ENCODE results near the gene ARCN1. TPM values are rescaled to one million over a fixed set of nuclear protein-coding genes. Genes with fewer than 3 reads are reported as not detected.
"Not testable (repeated sequence)": the region's sequence is repeated elsewhere in the genome, so short reads cannot be mapped to it uniquely, and the experiment has no call there.

ARCN1 gene
- polyA plus RNA-seq, 2 of the 4 experiments (the other 2 are of a cell fraction): 88.7 to 150 TPM

GRCh38 chr11:118571701-118572060 lies 528 bp upstream of the ARCN1 start:
- Histone ChIP-seq H3K4me1 (peaks cover 21% of the 10 kb centered on the region), H3K4me2 (peak overlapping the region; percentile 82), H3K27ac (peak overlapping the region; percentile 90 to 98), H3K4me3 (peak overlapping the region; percentile 87)
- ChIA-PET POLR2A (interaction anchor here (1.5 kb wide), 1 partner anchor 37 kb away, joined by 3 read pairs; no protein-coding TSS in a partner anchor), CTCF (interaction anchor here (1.6 kb wide), 1 partner anchor 23 kb away, joined by 5 read pairs; no protein-coding TSS in a partner anchor)
- H3K9me3 ChIP-seq; DNase-seq (ENCODE audit: low read depth in 1 of 2, low spot score in 1 of 2); ATAC-seq; FAIRE-seq: not testable (repeated sequence)
- 30% methylated on average over 15 of the region's 15 CpGs for WGBS (ENCODE audit: missing lambda C conversion rate)

GRCh38 chr11:118572981-118573550 lies 857 bp downstream of the ARCN1 start:
- WGBS (ENCODE audit: missing lambda C conversion rate): 6% methylated on average over 10 of the region's 10 CpGs
- no peak for FAIRE-seq

GRCh38 chr11:118574636-118575035 lies 2.4 kb downstream of the ARCN1 start:
- CTCF ChIA-PET: no interaction called here

More at GRCh38 chr11:118572981-118573550, 857 bp downstream of the ARCN1 start:
- Histone ChIP-seq H3K4me1 (peaks cover 21% of the 10 kb centered on the region), H3K9me3 (no peaks in the 10 kb centered on the region), H3K4me2 (peak overlapping the region; percentile 82), H3K4me3 (peak overlapping the region; percentile 87), H3K27ac (peak overlapping the region; percentile 90 to 98)
- ATAC-seq (peak; percentile 33 to 53; a peak in 5 of 6 replicates), DNase-seq (ENCODE audit: low read depth in 1 of 2, low spot score in 1 of 2) (peak; percentile 15 to 29)
- ChIA-PET POLR2A (interaction anchor here (1.5 kb wide), 1 partner anchor 36 kb away, joined by 3 read pairs; no protein-coding TSS in a partner anchor), CTCF (interaction anchor here (0.6 to 1.6 kb wide), 3 partner anchors 22 to 142 kb away, joined by 3 to 5 read pairs (median 4); no protein-coding TSS in a partner anchor)
- peak; percentile 70 for TF ChIP-seq MAFK (IDR thresholded peaks at IDR 0.05; ENCODE audit: partially characterized antibody)
- no peak for TF ChIP-seq KDM1A (IDR thresholded peaks at IDR 0.05; ENCODE audit: low read depth)

GRCh38 chr11:118577995-118578394 lies 5.8 kb downstream of the ARCN1 start:
- DNase-seq (ENCODE audit: low read depth in 1 of 2, low spot score in 1 of 2); H3K4me2 ChIP-seq; H3K4me3 ChIP-seq; FAIRE-seq; CTCF ChIA-PET; POLR2A ChIA-PET; ATAC-seq; H3K27ac ChIP-seq; H3K9me3 ChIP-seq: not testable (repeated sequence)
- peak; percentile 88 for TF ChIP-seq ZC3H11A (IDR thresholded peaks at IDR 0.05)
- H3K4me1 ChIP-seq: peaks cover 22% of the 10 kb centered on the region; the same call in 2 of the 3 replicates

More at GRCh38 chr11:118574636-118575035, 2.4 kb downstream of the ARCN1 start:
- H3K9me3 ChIP-seq: no peaks in the 10 kb centered on the region
- no peak for DNase-seq (ENCODE audit: low read depth in 1 of 2, low spot score in 1 of 2)
- TF ChIP-seq JUNB (IDR thresholded peaks at IDR 0.05): no peak
- TF ChIP-seq PHF8 (IDR thresholded peaks at IDR 0.05; ENCODE audit: borderline replicate concordance, low read depth): no peak
- no peak for TF ChIP-seq MAX (IDR thresholded peaks at IDR 0.05)
- no peak for TF ChIP-seq FOSL2 (IDR thresholded peaks at IDR 0.05)
- no peak for TF ChIP-seq FOSL2 (CRISPR knock-in tag; IDR thresholded peaks at IDR 0.05)
- no peak for TF ChIP-seq KDM5A (IDR thresholded peaks at IDR 0.05)
- TF ChIP-seq HOXA7 (CRISPR knock-in tag; IDR thresholded peaks at IDR 0.05): no peak
- TF ChIP-seq EHMT2 (IDR thresholded peaks at IDR 0.05; ENCODE audit: low read depth): no peak
- no peak for TF ChIP-seq CHD4 (IDR thresholded peaks at IDR 0.05; ENCODE audit: borderline replicate concordance)
- H3K4me2 ChIP-seq: peak overlapping the region; percentile 82
- no peak overlapping the region for H3K4me3 ChIP-seq
- ATAC-seq: no peak
- FAIRE-seq: no peak
- peaks cover 22% of the 10 kb centered on the region for H3K4me1 ChIP-seq
- 92% methylated on average over 7 of the region's 7 CpGs for WGBS (ENCODE audit: missing lambda C conversion rate)
- POLR2A ChIA-PET: no interaction called here
- H3K27ac ChIP-seq: no peak overlapping the region

GRCh38 chr11:118581057-118581456 lies 8.8 kb downstream of the ARCN1 start:
- 87% methylated on average over 6 of the region's 6 CpGs for WGBS (ENCODE audit: missing lambda C conversion rate)
- Histone ChIP-seq H3K4me1 (peaks cover 4% of the 10 kb centered on the region; the same call in 1 of the 3 replicates), H3K27ac (no peak overlapping the region), H3K4me2 (no peak overlapping the region), H3K9me3 (no peaks in the 10 kb centered on the region), H3K4me3 (no peak overlapping the region)
- TF ChIP-seq PBX3 (IDR thresholded peaks at IDR 0.05): no peak
- no peak for TF ChIP-seq NR3C1 (IDR thresholded peaks at IDR 0.05)
- TF ChIP-seq E2F6 (IDR thresholded peaks at IDR 0.05; ENCODE audit: borderline replicate concordance, low read depth): no peak
- no peak for TF ChIP-seq GATA3 (IDR thresholded peaks at IDR 0.05; ENCODE audit: borderline replicate concordance)
- no peak for TF ChIP-seq PHF8 (IDR thresholded peaks at IDR 0.05; ENCODE audit: borderline replicate concordance, low read depth)
- TF ChIP-seq ATOH8 (CRISPR knock-in tag; IDR thresholded peaks at IDR 0.05; ENCODE audit: low read depth): no peak
- ChIA-PET POLR2A (no interaction called here), CTCF (interaction anchor here (1.4 kb wide), 1 partner anchor 14 kb away, joined by 5 read pairs; no protein-coding TSS in a partner anchor)
- DNase-seq (ENCODE audit: low read depth in 1 of 2, low spot score in 1 of 2) (no peak), FAIRE-seq (no peak), ATAC-seq (no peak)
